Frontal cortex (tissue), 4 donors: Measurements from ENCODE around the gene TRIM32. TPM values are rescaled to one million over a fixed set of nuclear protein-coding genes. Genes with fewer than 3 reads are reported as not detected.

ENCODE experiments used
- DNase-seq, 2 donors: peaks; one replicate each; pipeline ENCODE4 v3.0.0; 2012; ENCODE audit warnings: low spot score in 2 of 2
- FAIRE-seq: peaks from 2 replicates; lab custom pipeline; 2012; peaks lifted over from hg19 to GRCh38; lab: Jason Lieb, UNC
- total RNA-seq: library from RNA; depleted of rRNA; stranded (reverse); fragments of >200 nt; gene quantifications from one replicate; pipeline ENCODE4 v1.2.3, GENCODE V29; 2014
- donor health status: control.
- donor health status: control.
- donor health status: control.

The TRIM32 gene
- total RNA-seq, 1 donor from 2014 or later: 19.6 TPM

DNA sequence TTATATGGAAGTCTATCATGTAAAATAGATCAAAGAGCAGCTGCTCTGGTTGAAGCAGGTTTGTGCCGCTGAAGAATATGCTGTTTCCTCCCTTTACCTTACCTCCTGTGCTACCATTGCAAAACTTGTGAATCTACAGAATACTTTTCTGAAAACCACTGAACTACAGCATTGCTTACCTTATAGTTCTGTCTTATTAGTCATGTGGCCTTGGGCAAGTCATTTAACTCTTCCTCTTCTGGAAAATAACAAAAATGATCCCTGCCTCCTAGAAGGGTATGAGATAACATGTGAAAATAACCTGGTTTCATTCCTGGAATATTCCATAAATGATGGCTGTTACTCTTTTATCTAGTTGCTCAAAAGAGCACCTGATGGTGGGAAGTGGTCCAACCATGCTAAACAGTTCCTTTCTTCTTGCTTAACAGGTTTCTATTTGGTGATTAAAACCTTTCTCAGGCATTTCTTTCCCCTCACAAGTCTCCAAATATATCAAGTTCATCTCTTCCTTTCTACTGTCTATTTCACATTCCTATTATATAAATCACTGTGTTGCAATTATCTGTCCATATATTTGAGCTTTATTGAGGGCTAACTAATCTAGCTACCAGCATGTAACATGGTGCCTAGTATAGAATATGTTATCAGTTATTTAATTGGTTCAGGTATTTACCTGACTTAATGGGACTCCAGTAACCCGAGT, 15.0 kb downstream of the TRIM32 start:
- FAIRE-seq: no peak

DNA sequence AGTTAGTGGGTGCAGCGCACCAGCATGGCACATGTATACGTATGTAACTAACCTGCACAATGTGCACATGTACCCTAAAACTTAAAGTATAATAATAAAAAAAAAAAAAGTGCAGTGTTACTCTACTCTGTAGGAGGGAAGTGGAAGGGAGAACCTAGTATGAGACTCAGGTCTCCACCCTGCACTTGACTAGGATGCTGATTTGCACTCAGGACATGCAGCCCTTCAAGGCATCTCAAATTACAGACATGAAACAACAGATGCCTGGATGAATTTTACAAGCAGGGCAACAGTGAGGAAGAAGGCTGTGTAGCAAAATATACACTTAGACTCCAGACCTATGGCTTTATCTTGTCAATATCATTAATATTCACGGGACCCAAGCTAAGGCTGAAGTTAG, 16.5 kb downstream of the TRIM32 start:
- no peak for FAIRE-seq
- no peak for DNase-seq

More for the DNA sequence above, 15.0 kb downstream of the TRIM32 start:
- DNase-seq: no peak

DNA sequence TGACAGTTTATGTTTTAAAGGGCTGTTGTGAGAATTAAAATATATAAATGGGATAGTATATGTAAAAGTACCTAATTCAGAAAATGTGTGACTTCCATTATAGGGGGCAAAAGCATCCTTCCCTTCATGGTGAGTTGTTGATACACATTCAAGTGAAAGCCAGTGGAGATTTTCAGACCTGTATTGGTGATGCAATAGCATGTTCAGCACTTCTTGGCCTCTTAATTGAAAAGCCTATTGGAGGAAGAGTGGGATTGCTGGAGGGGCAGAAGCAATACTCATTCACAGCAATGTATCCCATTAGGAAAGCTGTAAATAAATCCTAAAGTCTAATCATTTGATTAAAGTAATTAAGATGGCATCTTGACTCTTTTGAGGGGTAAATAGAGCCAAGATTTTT, 17.4 kb downstream of the TRIM32 start:
- no peak for FAIRE-seq

DNA sequence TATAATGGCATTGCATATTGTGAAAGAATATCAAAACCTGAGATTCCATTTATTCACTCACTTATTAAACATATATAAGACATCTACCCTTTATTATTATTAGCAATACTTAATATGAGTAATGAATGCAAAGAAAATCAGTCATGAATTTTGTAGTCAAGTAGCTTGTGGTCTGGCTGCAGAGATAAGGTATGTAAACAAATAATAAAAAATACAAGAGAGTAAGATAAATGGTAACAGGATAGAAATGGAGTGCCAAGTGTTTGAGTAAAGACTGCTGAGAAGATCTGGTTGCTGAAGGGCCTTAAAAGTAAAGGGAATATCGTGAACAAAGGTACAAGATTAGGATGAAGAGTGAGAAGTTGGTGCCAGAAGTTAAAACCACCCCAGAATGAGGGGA, 18.4 kb downstream of the TRIM32 start:
- FAIRE-seq (no peak), DNase-seq (no peak)

More for the DNA sequence above, 17.4 kb downstream of the TRIM32 start:
- no peak for DNase-seq

DNA sequence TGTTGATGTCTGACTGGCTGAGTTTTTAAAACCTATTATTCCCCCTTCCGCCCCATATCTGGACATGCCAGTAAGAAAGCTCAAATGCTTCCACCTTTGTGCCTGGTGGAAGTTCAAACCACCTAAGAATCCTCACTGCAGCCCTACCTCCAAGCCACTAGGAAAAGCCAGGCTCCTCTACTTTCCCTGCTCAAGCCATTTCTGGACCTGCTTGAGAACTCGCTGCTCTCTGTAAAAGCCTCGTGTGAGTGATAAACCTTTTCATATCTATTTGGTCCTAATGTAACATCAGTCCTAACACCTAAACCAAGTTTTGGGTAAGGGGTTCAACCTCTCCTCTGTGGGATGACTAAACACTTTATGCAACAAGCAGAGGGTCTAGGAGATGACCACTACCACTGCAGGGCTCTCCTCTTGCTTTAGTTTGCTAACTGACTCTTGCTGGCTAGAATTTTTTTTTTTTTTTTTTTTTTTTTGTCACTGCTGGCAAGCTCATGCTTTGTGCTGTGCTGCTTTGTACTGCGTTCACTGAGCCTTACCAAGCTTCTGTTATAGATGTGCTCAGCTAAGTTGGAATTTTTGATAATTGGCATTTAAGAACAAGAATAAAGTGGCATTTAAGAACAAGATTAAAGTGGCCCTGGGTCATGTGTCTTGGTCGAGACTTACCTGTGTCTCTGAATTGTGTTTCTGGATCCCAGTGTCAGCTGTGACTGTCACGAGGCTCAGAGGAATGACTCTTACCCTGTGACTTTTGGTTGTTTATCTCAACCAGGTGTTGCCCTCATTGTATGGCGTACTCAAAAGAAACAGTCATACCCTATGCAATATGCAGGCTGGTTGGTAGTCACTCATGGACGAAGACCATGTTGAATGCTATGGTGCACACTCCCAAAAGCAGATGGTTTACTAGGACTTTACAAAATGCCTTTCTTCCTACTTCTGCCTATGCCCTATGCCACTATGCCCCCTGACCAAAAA, 19.5 kb downstream of the TRIM32 start:
- DNase-seq: no peak
- FAIRE-seq: no peak

DNA sequence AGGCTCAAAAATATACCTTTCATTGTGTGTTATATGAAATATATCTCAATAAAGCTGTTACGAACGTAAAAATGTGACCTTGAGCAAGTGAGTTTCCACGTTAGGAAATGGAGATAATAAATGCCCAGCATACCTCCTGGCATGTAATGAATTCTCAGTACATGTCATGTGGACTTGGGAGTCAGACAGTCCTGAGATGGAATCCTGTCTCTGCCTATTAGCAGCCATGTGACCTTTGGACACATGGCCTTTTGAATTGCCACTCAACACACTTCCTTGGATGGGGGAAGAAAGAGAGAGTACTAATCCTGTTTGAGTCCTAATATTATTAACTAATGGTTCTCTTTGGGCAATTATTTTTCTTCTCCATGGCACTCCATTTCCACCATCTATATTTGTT, 25.7 kb downstream of the TRIM32 start:
- FAIRE-seq (no peak), DNase-seq (no peak)

DNA sequence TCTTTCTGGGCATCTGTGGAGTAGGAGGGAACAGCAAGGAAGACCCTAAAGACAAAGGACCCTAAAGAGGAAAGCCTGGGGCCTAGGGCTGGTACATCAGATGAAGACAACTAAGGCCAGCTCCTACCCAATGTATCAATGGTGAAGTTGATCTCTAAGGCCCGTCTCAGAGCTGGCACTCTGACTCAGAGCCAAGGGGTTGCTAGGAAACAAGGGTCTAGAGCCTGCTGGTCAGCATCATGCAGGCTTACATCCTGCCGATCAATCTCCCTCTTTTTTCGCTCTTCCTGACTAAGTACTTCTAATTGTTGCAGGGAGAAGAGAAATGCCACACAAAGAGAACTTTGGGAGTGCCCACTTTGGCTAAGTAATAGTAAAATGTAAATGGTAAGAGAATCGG, 26.2 kb downstream of the TRIM32 start:
- DNase-seq (no peak), FAIRE-seq (no peak)

DNA sequence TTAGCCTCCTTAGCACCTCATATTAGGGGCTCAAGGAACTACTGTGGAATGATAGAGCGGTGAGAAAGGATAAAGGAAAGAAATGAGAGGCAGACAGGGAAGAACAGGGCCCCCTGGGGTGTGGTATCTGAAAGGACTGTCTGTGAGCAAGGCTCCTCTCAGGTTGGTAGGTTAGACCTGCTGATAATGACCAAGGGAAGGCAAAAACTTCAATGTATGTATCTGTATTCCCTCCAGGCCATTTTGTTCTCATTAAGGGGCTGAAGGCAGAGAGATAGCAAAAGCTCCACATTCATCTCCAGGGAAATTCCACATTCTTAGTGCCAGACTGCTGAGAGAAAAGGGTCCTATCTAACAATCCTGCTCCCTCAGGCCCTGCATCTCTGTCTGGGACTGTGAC, 28.6 kb downstream of the TRIM32 start:
- FAIRE-seq (no peak), DNase-seq (no peak)

DNA sequence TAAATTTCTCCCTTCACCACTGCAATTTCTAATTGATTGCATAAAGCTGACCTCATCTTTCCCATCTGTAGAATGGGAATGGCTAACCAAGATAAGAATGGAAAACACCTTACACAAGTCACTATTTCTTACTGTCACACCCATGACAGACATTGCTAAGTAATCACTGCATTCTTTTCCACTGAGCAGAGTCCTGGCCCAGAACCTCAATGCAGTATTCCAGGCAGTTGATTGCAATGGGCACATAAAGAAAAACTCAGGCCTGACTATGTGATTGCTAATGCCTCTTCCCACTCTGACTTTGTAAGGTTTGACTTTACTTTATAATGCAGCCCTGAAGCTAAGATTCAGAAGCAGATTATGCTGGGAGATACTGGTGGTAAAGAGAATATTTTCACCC, 29.3 kb downstream of the TRIM32 start:
- DNase-seq (no peak), FAIRE-seq (no peak)

DNA sequence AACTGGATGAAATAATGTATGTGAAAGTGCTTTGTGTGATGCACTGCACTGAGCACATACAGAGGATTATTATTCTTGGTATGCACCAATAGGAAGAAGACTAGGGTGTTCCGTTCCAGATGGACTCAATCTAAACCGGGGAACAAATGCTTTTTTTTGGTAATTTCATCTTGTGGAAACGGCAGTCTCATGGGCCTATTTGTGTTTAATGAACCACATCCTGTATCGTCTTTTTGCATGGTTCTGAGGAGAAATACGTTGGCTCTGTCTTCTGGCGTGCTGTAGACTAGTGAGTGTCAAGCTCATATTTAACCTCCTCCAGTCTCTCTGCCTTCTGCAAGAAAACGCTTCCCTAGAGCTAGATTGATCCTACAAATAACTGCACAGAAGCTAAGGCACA, 30.0 kb downstream of the TRIM32 start:
- FAIRE-seq (no peak), DNase-seq (no peak)

DNA sequence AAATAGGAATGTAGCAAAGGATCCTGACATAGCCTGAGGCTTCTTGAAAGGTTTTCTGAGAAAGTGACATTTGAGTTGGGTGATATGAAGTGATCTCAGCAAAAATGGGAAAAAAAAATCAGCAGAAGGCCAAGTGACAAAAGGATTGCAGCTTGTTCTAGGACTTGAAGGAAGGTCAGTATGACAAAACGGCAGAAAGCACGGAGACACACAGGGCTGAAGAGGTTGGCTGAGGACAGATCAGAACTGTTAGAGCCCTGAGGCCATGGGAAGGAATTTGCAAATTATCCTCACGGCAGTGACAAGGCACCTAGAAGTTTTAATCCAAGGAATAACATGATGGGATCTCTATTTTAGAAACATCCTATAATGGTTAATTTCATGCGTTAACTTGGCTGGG, 31.0 kb downstream of the TRIM32 start:
- no peak for DNase-seq

DNA sequence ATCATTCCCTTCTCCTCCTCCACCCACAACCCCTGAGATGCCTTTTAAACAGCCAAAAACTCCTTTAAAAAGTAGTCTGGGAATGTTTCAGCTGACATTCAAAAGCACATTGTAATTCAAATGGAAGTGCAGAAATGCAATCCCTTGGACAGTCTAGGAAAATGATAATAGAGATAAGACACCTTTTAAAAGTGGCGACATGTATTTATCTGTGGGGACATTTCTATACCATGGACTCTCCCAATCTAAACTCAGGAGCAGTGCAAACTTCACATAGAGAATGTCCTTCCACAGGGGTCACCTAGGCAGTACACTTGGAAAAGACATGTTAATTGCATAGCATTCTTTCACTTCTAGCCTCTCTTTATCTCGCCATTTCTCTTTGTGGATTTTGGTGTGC, 33.0 kb downstream of the TRIM32 start:
- no peak for DNase-seq
- no peak for FAIRE-seq

More for the DNA sequence above, 31.0 kb downstream of the TRIM32 start:
- FAIRE-seq: no peak

DNA sequence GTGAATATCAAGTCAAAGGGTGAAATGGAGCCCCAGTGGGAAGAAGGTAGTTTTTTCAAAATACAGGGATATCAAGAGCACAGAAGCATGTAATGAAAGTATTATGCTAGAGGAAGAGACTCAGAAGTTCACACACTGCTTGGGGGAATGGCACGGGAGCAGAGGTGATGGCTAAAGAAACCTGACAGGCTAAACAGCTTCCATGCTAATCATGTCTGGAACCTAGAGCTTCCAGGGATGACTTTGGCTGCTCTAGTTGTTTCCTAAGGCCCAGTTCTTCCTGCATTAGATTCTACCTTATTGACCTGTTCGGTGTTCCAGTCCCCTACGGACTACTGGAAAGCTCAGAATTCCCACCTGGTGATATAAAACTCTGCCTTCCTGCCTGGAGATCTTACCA, 34.3 kb downstream of the TRIM32 start:
- FAIRE-seq: no peak

DNA sequence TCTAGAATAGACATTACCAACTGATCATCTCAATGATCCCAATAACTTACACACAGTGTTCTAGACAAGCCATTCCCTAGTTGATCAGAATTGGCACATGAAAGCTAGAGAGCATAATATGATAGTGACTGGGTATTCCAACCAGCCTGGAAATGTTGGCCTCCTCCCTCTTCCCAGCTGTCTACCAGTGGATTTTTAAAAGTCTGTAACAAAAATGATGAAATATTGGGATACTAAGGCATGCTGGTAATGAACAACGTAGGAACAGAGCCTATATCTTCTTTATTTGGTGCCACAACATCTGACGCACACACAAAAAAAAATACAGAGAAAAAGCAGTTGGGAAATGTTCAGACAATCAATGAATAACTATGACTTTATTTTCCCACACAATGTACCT, 34.8 kb downstream of the TRIM32 start:
- FAIRE-seq: no peak
- DNase-seq: no peak

More for the DNA sequence above, 34.3 kb downstream of the TRIM32 start:
- no peak for DNase-seq

DNA sequence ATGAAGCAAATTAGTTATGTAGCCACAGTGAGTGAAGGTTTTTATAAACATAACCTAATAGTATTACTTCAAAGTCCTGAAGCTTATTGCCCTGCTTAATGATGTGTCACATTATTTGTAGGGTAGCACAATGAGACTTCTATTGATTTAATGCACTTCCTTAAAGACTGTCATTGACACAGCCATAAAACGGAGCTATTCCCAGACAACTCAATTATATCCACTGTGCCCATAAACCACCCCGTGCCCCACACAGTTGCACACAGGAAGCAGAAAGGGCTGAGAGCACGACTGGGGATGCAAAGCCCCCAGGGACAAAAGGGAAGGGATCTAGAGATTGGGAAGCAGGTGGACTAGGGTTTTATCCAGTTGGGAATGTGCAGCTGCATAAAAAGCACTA, 37.0 kb downstream of the TRIM32 start:
- FAIRE-seq: no peak
- no peak for DNase-seq

DNA sequence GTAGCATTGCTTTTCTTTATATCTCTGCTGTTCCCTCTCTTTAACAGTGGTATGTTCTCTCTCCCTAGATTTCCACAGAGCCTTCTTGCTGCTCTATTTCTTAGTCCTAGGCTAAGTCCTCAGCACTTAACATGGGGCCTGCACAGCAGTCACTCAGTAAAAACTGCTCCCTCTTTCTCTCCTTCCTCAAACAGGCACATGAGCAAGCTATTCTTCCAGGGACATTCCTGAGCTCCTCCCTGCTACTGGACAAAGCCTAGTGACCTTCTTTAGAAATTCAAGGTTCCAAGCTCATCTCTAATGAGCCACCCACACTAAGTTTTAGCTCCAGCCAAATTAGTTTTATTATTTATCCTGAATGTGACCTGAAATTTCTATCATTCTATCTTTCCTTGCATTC, 39.5 kb downstream of the TRIM32 start:
- DNase-seq (no peak), FAIRE-seq (no peak)

DNA sequence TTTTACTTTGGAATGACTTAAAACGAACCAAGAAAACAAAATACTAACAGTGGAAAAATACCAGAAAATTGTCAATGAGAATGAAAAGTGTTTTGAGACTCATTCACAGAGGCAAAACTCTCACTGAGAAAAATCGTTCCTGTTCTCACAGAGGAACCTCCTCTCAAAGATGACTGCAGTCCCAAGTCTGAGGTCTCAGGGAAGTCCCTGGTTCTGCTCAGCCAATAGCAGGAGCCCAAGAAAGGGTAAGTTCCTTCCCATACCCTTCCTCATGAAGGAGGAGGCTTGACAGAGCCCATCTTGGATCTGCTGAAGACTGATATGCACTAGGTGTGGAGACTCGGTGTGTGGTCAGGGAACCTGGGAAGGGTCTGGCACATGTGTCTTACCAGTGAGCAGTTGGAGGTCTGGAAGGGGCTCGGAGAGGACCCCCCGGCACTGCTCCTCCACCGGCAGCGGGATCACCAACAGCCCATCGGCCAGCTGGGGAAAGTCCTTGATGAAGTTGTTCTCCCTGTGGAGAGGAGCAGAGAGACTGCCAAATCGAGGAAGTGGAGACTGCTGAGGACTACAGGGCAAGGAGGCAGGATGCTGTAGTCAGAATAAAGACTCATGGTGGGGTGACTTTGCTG, 46.0 kb downstream of the TRIM32 start:
- DNase-seq (no peak), FAIRE-seq (no peak)

DNA sequence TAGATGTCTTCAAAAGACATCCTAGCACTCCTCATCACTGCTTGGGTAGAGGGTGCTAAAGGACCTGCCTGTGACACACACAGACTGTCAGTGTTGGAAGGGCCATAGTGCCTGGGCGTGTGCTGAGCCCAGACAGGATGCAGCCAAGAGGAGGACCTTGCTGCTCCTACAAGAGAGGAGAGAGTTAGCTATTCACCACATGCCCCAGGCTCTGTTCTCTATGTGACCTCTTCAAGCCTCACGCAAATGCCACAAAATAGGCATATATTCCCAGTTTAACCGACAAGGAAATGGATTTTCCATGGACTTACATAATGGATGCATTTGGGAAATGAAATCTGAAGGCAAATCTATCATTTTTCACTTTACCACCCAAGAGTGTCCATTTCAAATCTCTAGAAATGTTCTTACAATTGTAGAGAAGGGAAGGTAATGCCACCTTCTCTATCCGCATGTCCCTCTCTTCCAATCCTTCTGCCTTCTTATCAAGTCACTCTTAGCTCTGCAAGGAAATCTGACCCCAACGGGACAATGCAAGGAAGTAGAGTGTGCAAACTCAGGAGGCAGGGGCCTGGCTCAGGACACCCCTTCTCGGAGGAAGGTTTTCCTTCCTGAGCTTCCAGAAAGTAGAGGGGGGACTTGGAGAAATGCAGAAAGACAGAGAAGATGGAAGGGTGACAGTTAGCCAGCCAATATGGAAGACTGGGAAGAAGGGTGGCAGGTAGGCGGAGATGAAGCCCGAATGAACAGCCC, 49.5 kb downstream of the TRIM32 start:
- no peak for DNase-seq
- no peak for FAIRE-seq

DNA sequence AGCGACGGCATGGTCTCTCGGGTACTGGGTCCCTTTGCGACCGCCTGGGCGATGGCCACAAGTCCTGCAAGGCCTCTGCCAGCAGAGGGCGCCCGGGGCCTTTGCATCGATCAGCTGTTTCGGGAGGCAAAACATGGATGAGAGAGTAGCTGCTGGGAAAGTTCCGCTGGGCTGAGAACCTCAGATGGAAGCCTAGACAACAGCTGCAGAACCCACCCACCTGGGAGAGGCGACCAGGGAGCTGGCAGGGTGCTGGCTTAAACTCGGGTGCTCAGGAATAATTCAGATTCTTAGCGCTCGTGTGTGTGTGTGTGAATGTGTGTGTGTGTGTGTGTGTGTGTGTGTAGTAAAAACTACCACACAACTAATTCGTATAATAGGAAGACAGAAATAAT, 50.0 kb downstream of the TRIM32 start:
- FAIRE-seq: no peak
- peak; percentile 28 to 73 for DNase-seq
